ENCODE results near the gene CAMTA1. TPM values are rescaled to one million over a fixed set of nuclear protein-coding genes. Genes with fewer than 3 reads are reported as not detected.

Gene CAMTA1
- total RNA-seq, 1 experiment from 2014 or later = 69.5 TPM

GRCh38 chr1:7632681-7633080 lies 847.4 kb downstream of the CAMTA1 start (continued):
- no peak for TF ChIP-seq ZBTB33 (IDR thresholded peaks at IDR 0.05; ENCODE audit: extremely low read depth, insufficient replicate concordance, low read length)
- TF ChIP-seq SP1 (IDR thresholded peaks at IDR 0.05; ENCODE audit: low read depth) = no peak

GRCh38 chr1:7633506-7634245 lies 848.4 kb downstream of the CAMTA1 start:
- ChIA-PET RAD21 (ENCODE audit: low non-redundant PET in 1 of 2, low total read pairs in 2 of 2, uncharacterized antibody in 2 of 2, unreplicated experiment in 2 of 2) (no interaction called here), CTCF (no interaction called here), POLR2A (no interaction called here)
- Histone ChIP-seq H3K4me2 (ENCODE audit: low read length) (no peak overlapping the region), H3K36me3 (ENCODE audit: control insufficient read depth in 1 of 2, insufficient read depth in 2 of 2, low read length in 2 of 2) (no peaks in the 10 kb centered on the region), H3K79me2 (ENCODE audit: insufficient read depth, low read length) (no peaks in the 10 kb centered on the region), H3K27ac (ENCODE audit: low read depth, low read length) (no peak overlapping the region), H4K20me1 (ENCODE audit: insufficient read depth) (no peaks in the 10 kb centered on the region), H3K9ac (ENCODE audit: low read length) (no peak overlapping the region), H3K9me2 (ENCODE audit: insufficient read depth) (no peaks in the 10 kb centered on the region), H3K9me3 (ENCODE audit: control insufficient read depth in 1 of 2, insufficient read depth in 1 of 2, low read depth in 1 of 2, low read length in 2 of 2) (no peaks in the 10 kb centered on the region), H3K4me3 (replicated peaks in 1 of 2; ENCODE audit: low read depth in 1 of 2, low read length in 2 of 2) (no peak overlapping the region), H2AFZ (ENCODE audit: low read depth, low read length, poor library complexity, severe bottlenecking) (no peak overlapping the region), H3K4me1 (ENCODE audit: control insufficient read depth in 1 of 2, insufficient read depth in 2 of 2, low read length in 2 of 2) (no peaks in the 10 kb centered on the region), H3K27me3 (ENCODE audit: insufficient read depth, low read length) (peaks cover 36% of the 10 kb centered on the region)
- ATAC-seq (no peak), DNase-seq (ENCODE audit: low read depth, low spot score) (no peak)
- TF ChIP-seq ELF1 (IDR thresholded peaks at IDR 0.05; ENCODE audit: borderline replicate concordance, low read depth) = no peak
- TF ChIP-seq SIN3A (IDR thresholded peaks at IDR 0.05; ENCODE audit: low read depth) = no peak
- TF ChIP-seq TCF7L2 (IDR thresholded peaks at IDR 0.05; ENCODE audit: borderline replicate concordance, extremely low read depth, insufficient read depth, insufficient read length) = no peak
- no peak for TF ChIP-seq EGR1 (IDR thresholded peaks at IDR 0.05; ENCODE audit: low read depth)
- TF ChIP-seq ZNF274 (IDR thresholded peaks at IDR 0.05; ENCODE audit: low read depth, low read length) = no peak
- no peak for TF ChIP-seq POLR2A (IDR thresholded peaks at IDR 0.05; ENCODE audit: borderline replicate concordance, extremely low read depth, insufficient read depth, insufficient read length)
- no peak for TF ChIP-seq ATF3 (IDR thresholded peaks at IDR 0.05)
- intact Hi-C loops (cut with micrococcal nuclease) = no loop called here
- no TSS peak for BruUV-seq (replicated peaks)

All from HCT116 (cell line).